SK-N-SH (cell line): ENCODE results near the gene SEMA3D. TPM values are rescaled to one million over a fixed set of nuclear protein-coding genes. Genes with fewer than 3 reads are reported as not detected.

ENCODE experiments used
- CTCF ChIA-PET: fragments of 300-600, 350-600 bp; formaldehyde crosslinking; extraction: SDS; loops from one replicate; lab custom pipeline; 2021; lab: Yijun Ruan, JAX
- POLR2A ChIA-PET: fragments of 350-600 bp; sonication (Branson Sonifier 250); formaldehyde crosslinking; extraction: SDS; loops from one replicate; lab custom pipeline; 2020; ENCODE audit warnings: antibody characterized with exemption, inconsistent platforms; lab: Yijun Ruan, JAX
- DNase-seq: peaks from one replicate; pipeline ENCODE4 v3.0.0; 2012
- H2AFZ ChIP-seq: fragments of 200-600 bp; sonication (generic); 2 replicates; pipeline ENCODE4 v1.8.1; 2016; ENCODE audit warnings: antibody characterized with exemption, mild to moderate bottlenecking, low read depth
- H3F3A ChIP-seq: fragments of 200-600 bp; sonication (generic); replicated peaks from 2 replicates; pipeline ENCODE3; 2016; ENCODE audit warnings: antibody characterized with exemption, mild to moderate bottlenecking; ENCODE audit not compliant: insufficient read depth
- H3K27ac ChIP-seq, 2 experiments: fragments of 200-500 bp in 1 of 2; fragments of 200-600 bp in 1 of 2; sonication (Bioruptor generic) in 1 of 2; sonication (generic), shearing (Covaris generic) in 1 of 2; 2 replicates each; pipeline versions ENCODE4 v1.5.1 to v1.6.1; 2014 to 2016; ENCODE audit warnings: low read depth in 2 of 2, inconsistent platforms in 1 of 2, low read length in 1 of 2, mild to moderate bottlenecking in 1 of 2, mixed read lengths in 1 of 2
- H3K27me3 ChIP-seq: fragments of 200-600 bp; sonication (generic), shearing (Covaris generic); 2 replicates; pipeline ENCODE4 v1.6.1; 2016; ENCODE audit warnings: mixed run types; ENCODE audit not compliant: insufficient read depth
- H3K36me3 ChIP-seq, 2 experiments: fragments of 200-500 bp in 1 of 2; fragments of 200-600 bp in 1 of 2; sonication (Bioruptor generic) in 1 of 2; sonication (generic) in 1 of 2; replicated peaks in 1 of 2; 2 replicates each; pipeline versions ENCODE3 to v1.5.1; 2014 to 2016; ENCODE audit warnings: low read length in 1 of 2, mild to moderate bottlenecking in 1 of 2; ENCODE audit not compliant: insufficient read depth in 2 of 2, control insufficient read depth in 1 of 2
- H3K4me1 ChIP-seq, 2 experiments: fragments of 200-500 bp in 1 of 2; fragments of 200-600 bp in 1 of 2; sonication (Bioruptor generic) in 1 of 2; sonication (generic), shearing (Covaris generic) in 1 of 2; 2 replicates each; pipeline versions ENCODE4 v1.5.1 to v1.6.1; 2014 to 2016; ENCODE audit warnings: low read depth in 1 of 2, low read length in 1 of 2, mixed run types in 1 of 2; ENCODE audit not compliant: insufficient read depth in 2 of 2, control insufficient read depth in 1 of 2
- H3K4me2 ChIP-seq: fragments of 200-600 bp; sonication (generic), shearing (Covaris generic); 2 replicates; pipeline ENCODE4 v1.6.1; 2017; ENCODE audit warnings: mixed run types
- H3K4me3 ChIP-seq, 2 experiments: fragments of 200-500 bp in 1 of 2; fragments of 200-600 bp in 1 of 2; sonication (Bioruptor generic) in 1 of 2; sonication (generic), shearing (Covaris generic) in 1 of 2; 2 replicates each; pipeline versions ENCODE4 v1.5.1 to v1.8.1; 2014 to 2016; ENCODE audit warnings: low read depth in 2 of 2, inconsistent platforms in 1 of 2, low read length in 1 of 2, mild to moderate bottlenecking in 1 of 2, mixed read lengths in 1 of 2, moderate library complexity in 1 of 2
- H3K79me2 ChIP-seq: fragments of 200-600 bp; sonication (generic); 2 replicates; pipeline ENCODE4 v1.8.1; 2017; ENCODE audit warnings: mild to moderate bottlenecking; ENCODE audit not compliant: insufficient read depth
- H3K9ac ChIP-seq: fragments of 200-600 bp; sonication (generic); 2 replicates; pipeline ENCODE4 v1.6.1; 2017; ENCODE audit warnings: mixed run types
- H3K9me2 ChIP-seq: fragments of 200-600 bp; sonication (generic); 2 replicates; pipeline ENCODE4 v1.6.1; 2017; ENCODE audit warnings: mixed run types
- H3K9me3 ChIP-seq: fragments of 200-600 bp; sonication (generic); 2 replicates; pipeline ENCODE4 v1.6.1; 2017; ENCODE audit warnings: mixed run types, mild to moderate bottlenecking, moderate library complexity
- H4K20me1 ChIP-seq: fragments of 200-600 bp; sonication (generic); 2 replicates; pipeline ENCODE4 v1.6.1; 2017; ENCODE audit warnings: mild to moderate bottlenecking, mixed run types; ENCODE audit not compliant: insufficient read depth
- CTCF ChIP-seq: fragments of 200-600 bp; sonication (generic); IDR thresholded peaks from 2 replicates; pipeline ENCODE4 v1.6.1; 2017; ENCODE audit warnings: antibody characterized with exemption, mild to moderate bottlenecking, moderate library complexity
- IRF3 ChIP-seq: fragments of 150-350 bp; IDR thresholded peaks from 2 replicates; pipeline ENCODE4 v1.6.1; 2016; ENCODE audit warnings: mild to moderate bottlenecking, low read depth, low read length
- MEF2A ChIP-seq: IDR thresholded peaks from 2 replicates; pipeline ENCODE4 v1.4.0; 2012; ENCODE audit warnings: low read depth, borderline replicate concordance
- MXI1 ChIP-seq: IDR thresholded peaks from 2 replicates; pipeline ENCODE4 v1.6.1; 2012; ENCODE audit warnings: mild to moderate bottlenecking, low read depth, low read length, improper control_type of control experiment
- NFIC ChIP-seq: IDR thresholded peaks from 2 replicates; pipeline ENCODE4 v1.4.0; 2012; ENCODE audit warnings: borderline replicate concordance
- RFX5 ChIP-seq: IDR thresholded peaks from 2 replicates; pipeline ENCODE4 v1.6.1; 2012; ENCODE audit warnings: mild to moderate bottlenecking, improper control_type of control experiment, low read length
- RXRA ChIP-seq: IDR thresholded peaks from 2 replicates; pipeline ENCODE4 v1.4.0; 2012; ENCODE audit warnings: low read depth, mild to moderate bottlenecking, borderline replicate concordance
- TAF1 ChIP-seq: IDR thresholded peaks from 2 replicates; pipeline ENCODE4 v1.6.1; 2012; ENCODE audit warnings: low read depth, mild to moderate bottlenecking, low read length, moderate library complexity, borderline replicate concordance
- USF2 ChIP-seq: fragments of 150-350 bp; IDR thresholded peaks from 2 replicates; pipeline ENCODE4 v1.6.1; 2017; ENCODE audit warnings: antibody characterized with exemption, low read length, low read depth, borderline replicate concordance
- YY1 ChIP-seq: IDR thresholded peaks from 2 replicates; pipeline ENCODE4 v1.4.0; 2012; ENCODE audit warnings: low read depth, mild to moderate bottlenecking
- ZBTB33 ChIP-seq: IDR thresholded peaks from 2 replicates; pipeline ENCODE4 v1.4.0; 2012; ENCODE audit warnings: low read depth, borderline replicate concordance
- WGBS: methylation state at CpG from one replicate; pipeline ENCODE4 v1.1.6; 2017; ENCODE audit warnings: low lambda C conversion rate; 5-methylcytosine and 5-hydroxymethylcytosine counted together
- polyA plus RNA-seq, 3 experiments: library from polyadenylated mRNA; depleted of rRNA; stranded (reverse); fragments of >200 nt; gene quantifications; 2 replicates each; pipeline ENCODE4 v1.2.3, GENCODE V29; 2012

Gene SEMA3D
- polyA plus RNA-seq, 1 of the 3 experiments (the other 2 are of a cell fraction) = 30.1 TPM

- ChIA-PET CTCF (no interaction called here), POLR2A (no interaction called here)
- no peak for DNase-seq
- H3K36me3 ChIP-seq = no peaks in the 10 kb centered on the region
- no peaks in the 10 kb centered on the region for H3K9me3 ChIP-seq
- H2AFZ ChIP-seq = no peak overlapping the region
- H3K9me2 ChIP-seq = no peaks in the 10 kb centered on the region
- H3K4me2 ChIP-seq = no peak overlapping the region
- no peaks in the 10 kb centered on the region for H3K27me3 ChIP-seq
- H3K79me2 ChIP-seq = no peaks in the 10 kb centered on the region
- no peak overlapping the region for H3K9ac ChIP-seq
- H3K27ac ChIP-seq = no peak overlapping the region
- no peaks in the 10 kb centered on the region for H3F3A ChIP-seq
- no peaks in the 10 kb centered on the region; a peak in 1 of 4 replicates for H3K4me1 ChIP-seq
- 72% methylated on average over 1 of the region's 1 CpG for WGBS
- no peaks in the 10 kb centered on the region for H4K20me1 ChIP-seq
- H3K4me3 ChIP-seq = no peak overlapping the region
- no peak for TF ChIP-seq MEF2A
- no peak for TF ChIP-seq USF2
- no peak for TF ChIP-seq ZBTB33
- TF ChIP-seq MXI1 = no peak
- TF ChIP-seq CTCF = no peak
- no peak for TF ChIP-seq RXRA
- no peak for TF ChIP-seq TAF1
- no peak for TF ChIP-seq IRF3
- TF ChIP-seq RFX5 = no peak
- TF ChIP-seq YY1 = no peak
- no peak for TF ChIP-seq NFIC
Observed at GRCh38 chr7:85046534-85046933, 140.3 kb downstream of the SEMA3D start.
